Naive thymus-derived CD4-positive, alpha-beta T cell (primary cell): ENCODE results near the gene CYP4B1. TPM values are rescaled to one million over a fixed set of nuclear protein-coding genes. Genes with fewer than 3 reads are reported as not detected.

ENCODE experiments used
- ATAC-seq: fragments of 150-1000 bp; cut with Tn5 transposase; 2 replicates; pipeline ENCODE4 v1.10.0; 2021; ENCODE audit warnings: mild to moderate bottlenecking, moderate library complexity
- CTCF ChIA-PET: fragments of 350-600 bp; sonication (Branson Sonifier 250); formaldehyde crosslinking; loops from one replicate; lab custom pipeline; 2021; ENCODE audit warnings: antibody characterized with exemption; lab: Charles Lee
- POLR2A ChIA-PET: fragments of 350-600 bp; sonication (Branson Sonifier 250); formaldehyde crosslinking; loops from one replicate; lab custom pipeline; 2021; ENCODE audit warnings: antibody characterized with exemption, inconsistent platforms; lab: Charles Lee
- DNase-seq, 9 donors: peaks; one replicate each; pipeline versions ENCODE4 v3.0.0 to v3.0.0-alpha.2; 2020 to 2022; ENCODE audit warnings: mixed read lengths in 1 of 9
- H3K27ac ChIP-seq: one replicate; pipeline ENCODE4 v1.7.0; 2013; ENCODE audit warnings: mild to moderate bottlenecking, low read depth, low read length, moderate library complexity
- H3K27me3 ChIP-seq, 2 donors: one replicate each; pipeline ENCODE4 v1.7.0; 2013; ENCODE audit warnings: low read length in 2 of 2, mild to moderate bottlenecking in 2 of 2, moderate library complexity in 2 of 2; ENCODE audit not compliant: control insufficient read depth in 2 of 2, insufficient read depth in 2 of 2
- H3K36me3 ChIP-seq, 3 experiments: 1 replicate in 2 of 3; 2 replicates in 1 of 3; pipeline ENCODE4 v1.7.0; 2013; ENCODE audit warnings: low read length in 3 of 3, mild to moderate bottlenecking in 3 of 3, moderate library complexity in 1 of 3; ENCODE audit not compliant: insufficient read depth in 3 of 3, control insufficient read depth in 2 of 3
- H3K4me1 ChIP-seq, 2 donors: one replicate each; pipeline ENCODE4 v1.7.0; 2013; ENCODE audit warnings: low read length in 2 of 2, mild to moderate bottlenecking in 2 of 2, moderate library complexity in 1 of 2; ENCODE audit not compliant: control insufficient read depth in 2 of 2, insufficient read depth in 2 of 2
- H3K4me3 ChIP-seq: 2 replicates; pipeline ENCODE4 v1.7.0; 2013; ENCODE audit warnings: mild to moderate bottlenecking, low read length
- H3K9me3 ChIP-seq, 3 experiments: 1 replicate in 2 of 3; 2 replicates in 1 of 3; pipeline ENCODE4 v1.7.0; 2013; ENCODE audit warnings: low read length in 3 of 3; ENCODE audit not compliant: control insufficient read depth in 2 of 3
- H3K27ac Mint-ChIP-seq, 9 donors: one replicate each; pipeline ENCODE4 v1.8.0; 2020 to 2022; ENCODE audit warnings: mixed read lengths in 9 of 9, mild to moderate bottlenecking in 8 of 9, moderate library complexity in 5 of 9, inconsistent platforms in 2 of 9
- H3K27me3 Mint-ChIP-seq, 5 donors: one replicate each; pipeline ENCODE4 v1.8.0; 2021 to 2022; ENCODE audit warnings: mixed read lengths in 5 of 5, mild to moderate bottlenecking in 1 of 5
- H3K36me3 Mint-ChIP-seq, 5 donors: one replicate each; pipeline ENCODE4 v1.8.0; 2020 to 2022; ENCODE audit warnings: mixed read lengths in 5 of 5, mild to moderate bottlenecking in 3 of 5, inconsistent platforms in 1 of 5
- H3K4me1 Mint-ChIP-seq, 7 donors: one replicate each; pipeline ENCODE4 v1.8.0; 2020 to 2022; ENCODE audit warnings: mixed read lengths in 7 of 7, mild to moderate bottlenecking in 3 of 7, inconsistent platforms in 1 of 7
- H3K4me3 Mint-ChIP-seq, 10 donors: one replicate each; pipeline ENCODE4 v1.8.0; 2020 to 2022; ENCODE audit warnings: mild to moderate bottlenecking in 10 of 10, mixed read lengths in 10 of 10, moderate library complexity in 6 of 10, inconsistent platforms in 2 of 10
- H3K9me3 Mint-ChIP-seq, 11 donors: one replicate each; pipeline ENCODE4 v1.8.0; 2020 to 2022; ENCODE audit warnings: mixed read lengths in 11 of 11, mild to moderate bottlenecking in 4 of 11, inconsistent platforms in 1 of 11, moderate library complexity in 1 of 11
- intact Hi-C, 2 donors: fragments of 100-400 bp; cut with micrococcal nuclease; formaldehyde crosslinking; loops; one replicate each; pipeline ENCODE4 v1.15.1; 2023
- polyA plus RNA-seq, 2 donors: library from polyadenylated mRNA; unstranded; fragments of 300-500 nt; fragmentation: Illumina TruSeq; gene quantifications; one replicate each; pipeline ENCODE4 v1.2.3, GENCODE V29; 2021
- total RNA-seq, 6 experiments: library from RNA in 5 of 6; stranded (reverse) in 5 of 6; gene quantifications; 1 replicate in 5 of 6; 2 replicates in 1 of 6; pipeline ENCODE4 v1.2.3 and lab custom pipeline; 2021 to 2026

Gene CYP4B1
- total and polyA plus RNA-seq, 7 experiments from 2014 or later: not detected

DNA sequence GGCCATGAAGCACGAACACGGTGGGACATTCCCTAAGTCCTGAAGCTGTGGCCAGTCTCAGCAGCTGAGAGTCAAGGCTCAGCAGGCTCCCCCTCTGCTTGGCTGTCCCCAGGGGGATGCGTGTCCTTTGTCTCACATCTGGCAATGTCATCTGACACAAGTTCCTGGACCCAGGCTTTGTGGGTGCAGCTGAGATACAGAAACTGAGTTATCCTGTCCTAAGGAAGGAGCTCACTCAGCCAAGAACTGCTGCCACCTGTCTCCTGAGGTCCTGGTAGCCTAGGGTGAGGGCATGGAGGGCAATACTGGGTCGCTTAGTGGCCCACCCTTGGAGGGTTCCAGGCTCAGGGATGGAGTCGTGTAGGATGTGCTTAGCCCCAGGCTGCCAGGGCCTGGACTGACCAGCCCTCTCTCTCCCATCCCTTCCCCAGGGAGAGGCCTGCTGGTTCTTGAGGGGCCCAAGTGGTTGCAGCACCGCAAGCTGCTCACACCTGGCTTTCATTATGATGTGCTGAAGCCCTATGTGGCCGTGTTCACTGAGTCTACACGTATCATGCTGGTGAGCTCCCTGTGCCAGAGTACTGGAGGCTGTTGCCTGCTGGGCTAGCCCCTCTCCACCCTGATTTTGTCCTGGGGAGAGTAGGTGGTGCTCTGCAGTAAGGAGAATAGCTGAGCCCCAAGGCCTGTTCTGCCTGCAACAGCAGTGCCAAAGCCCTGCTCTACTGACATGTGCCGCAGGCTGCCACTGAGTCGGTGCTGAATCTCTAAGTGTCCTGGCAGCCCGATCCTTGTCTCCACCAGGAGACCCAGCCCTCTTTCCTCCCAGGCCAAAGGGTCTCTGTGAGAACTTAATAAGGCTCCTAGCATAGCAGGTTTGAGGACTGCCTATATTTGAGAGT, 13.5 kb downstream of the CYP4B1 start:
- Mint-ChIP-seq H3K4me3 (no peak overlapping the region), H3K27me3 (peaks cover 1 to 7% (median 6%) of the 10 kb centered on the region in 5 donors), H3K9me3 (peaks cover 0 to 12% (median 0%) of the 10 kb centered on the region in 11 donors), H3K4me1 (no peaks in the 10 kb centered on the region), H3K36me3 (no peaks in the 10 kb centered on the region), H3K27ac (no peak overlapping the region)
- Histone ChIP-seq H3K9me3 (no peaks in the 10 kb centered on the region), H3K27me3 (no peaks in the 10 kb centered on the region), H3K4me3 (no peak overlapping the region), H3K4me1 (no peaks in the 10 kb centered on the region), H3K36me3 (no peaks in the 10 kb centered on the region), H3K27ac (no peak overlapping the region)
- ChIA-PET CTCF (no interaction called here), POLR2A (no interaction called here)
- intact Hi-C loops: no loop called here
- ATAC-seq (no peak), DNase-seq (no peak)

DNA sequence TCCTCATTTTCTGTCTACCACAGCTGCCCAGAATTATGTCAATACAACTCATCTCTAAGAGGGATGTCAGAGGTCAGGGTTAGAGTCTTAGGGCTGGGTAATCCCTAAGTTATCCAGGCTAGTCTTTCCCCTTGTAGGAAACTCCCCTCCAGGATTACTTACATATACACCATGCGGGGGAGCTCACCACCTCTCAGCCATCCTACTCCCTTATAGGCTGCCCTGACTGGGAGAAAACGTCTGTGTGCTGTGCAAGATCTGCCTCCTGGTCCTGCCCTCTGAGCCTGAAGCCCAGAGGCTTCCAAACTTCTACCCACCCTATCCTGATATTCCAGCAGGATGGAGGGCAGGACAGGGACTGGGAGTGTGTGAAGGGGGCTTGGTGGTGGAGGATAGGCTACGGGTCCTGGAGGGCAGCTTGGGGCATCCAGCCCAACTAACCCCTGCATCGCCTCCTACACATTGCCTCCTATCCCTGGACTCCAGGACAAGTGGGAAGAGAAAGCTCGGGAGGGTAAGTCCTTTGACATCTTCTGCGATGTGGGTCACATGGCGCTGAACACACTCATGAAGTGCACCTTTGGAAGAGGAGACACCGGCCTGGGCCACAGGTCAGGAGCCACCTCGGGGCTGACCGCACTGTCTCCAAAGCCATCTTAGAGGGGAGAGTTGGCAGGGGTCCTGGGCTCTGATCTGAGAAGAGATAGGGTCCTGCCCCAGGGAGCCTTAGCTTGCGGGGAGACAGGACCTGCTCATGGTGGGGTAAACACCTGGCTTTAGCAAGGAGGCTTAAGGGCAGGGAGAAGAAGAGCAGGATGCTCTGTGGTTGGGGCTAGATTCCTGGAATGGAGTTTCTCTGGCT, 14.4 kb downstream of the CYP4B1 start:
- ChIA-PET POLR2A (no interaction called here), CTCF (no interaction called here)
- Mint-ChIP-seq H3K9me3 (peaks cover 0 to 4% (median 0%) of the 10 kb centered on the region in 11 donors), H3K4me1 (no peaks in the 10 kb centered on the region), H3K27me3 (peaks cover 0 to 6% (median 0%) of the 10 kb centered on the region in 5 donors), H3K4me3 (no peak overlapping the region), H3K27ac (no peak overlapping the region), H3K36me3 (no peaks in the 10 kb centered on the region)
- Histone ChIP-seq H3K9me3 (no peaks in the 10 kb centered on the region), H3K4me1 (no peaks in the 10 kb centered on the region), H3K4me3 (no peak overlapping the region), H3K27ac (no peak overlapping the region), H3K36me3 (no peaks in the 10 kb centered on the region), H3K27me3 (no peaks in the 10 kb centered on the region)
- DNase-seq (no peak), ATAC-seq (no peak)
- intact Hi-C loops: no loop called here

DNA sequence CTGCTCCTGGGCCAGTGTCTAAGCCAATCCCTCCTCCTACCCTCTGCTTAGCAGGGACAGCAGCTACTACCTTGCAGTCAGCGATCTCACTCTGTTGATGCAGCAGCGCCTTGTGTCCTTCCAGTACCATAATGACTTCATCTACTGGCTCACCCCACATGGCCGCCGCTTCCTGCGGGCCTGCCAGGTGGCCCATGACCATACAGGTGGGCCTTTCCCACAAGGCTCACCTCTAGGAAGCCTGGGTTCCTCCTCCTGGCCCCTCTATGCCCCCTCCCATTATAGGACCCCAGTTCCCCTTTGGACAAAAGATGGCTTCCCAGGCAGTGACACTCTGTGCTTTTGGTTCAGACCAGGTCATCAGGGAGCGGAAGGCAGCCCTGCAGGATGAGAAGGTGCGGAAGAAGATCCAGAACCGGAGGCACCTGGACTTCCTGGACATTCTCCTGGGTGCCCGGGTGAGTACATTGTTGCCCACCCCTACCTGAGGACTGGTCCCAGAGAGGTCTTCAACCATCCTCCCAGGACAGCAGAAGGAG, 15.1 kb downstream of the CYP4B1 start:
- ChIA-PET POLR2A (no interaction called here), CTCF (no interaction called here)
- Mint-ChIP-seq H3K27me3 (peaks cover 0 to 6% (median 0%) of the 10 kb centered on the region in 5 donors), H3K9me3 (peaks cover 0 to 4% (median 0%) of the 10 kb centered on the region in 11 donors), H3K36me3 (no peaks in the 10 kb centered on the region), H3K4me3 (no peak overlapping the region), H3K4me1 (no peaks in the 10 kb centered on the region), H3K27ac (no peak overlapping the region)
- H3K27me3 ChIP-seq: no peaks in the 10 kb centered on the region
- intact Hi-C loops: no loop called here
- DNase-seq (no peak), ATAC-seq (no peak)
- no peaks in the 10 kb centered on the region for H3K9me3 ChIP-seq
- no peak overlapping the region for H3K27ac ChIP-seq
- no peak overlapping the region for H3K4me3 ChIP-seq
- H3K4me1 ChIP-seq: no peaks in the 10 kb centered on the region
- H3K36me3 ChIP-seq: no peaks in the 10 kb centered on the region

DNA sequence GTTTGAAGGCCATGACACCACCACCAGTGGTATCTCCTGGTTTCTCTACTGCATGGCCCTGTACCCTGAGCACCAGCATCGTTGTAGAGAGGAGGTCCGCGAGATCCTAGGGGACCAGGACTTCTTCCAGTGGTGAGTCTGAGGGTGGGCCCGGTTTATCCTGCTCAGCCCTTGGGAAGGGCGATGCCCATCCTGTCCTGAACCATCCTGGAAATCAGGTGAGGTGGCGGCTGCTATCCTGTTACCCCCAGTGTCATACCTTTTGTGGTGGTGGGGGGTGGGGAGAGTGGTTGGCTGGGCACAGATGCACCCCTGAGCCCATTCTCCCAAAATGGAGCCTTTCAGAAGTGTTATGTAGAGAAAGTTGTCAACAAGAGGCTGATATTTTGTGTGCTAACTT, 16.3 kb downstream of the CYP4B1 start:
- ChIA-PET CTCF (no interaction called here), POLR2A (no interaction called here)
- Mint-ChIP-seq H3K27me3 (peaks cover 0 to 6% (median 4%) of the 10 kb centered on the region in 5 donors), H3K4me3 (no peak overlapping the region), H3K36me3 (no peaks in the 10 kb centered on the region), H3K27ac (no peak overlapping the region), H3K9me3 (peaks cover 0 to 1% (median 0%) of the 10 kb centered on the region in 11 donors), H3K4me1 (no peaks in the 10 kb centered on the region)
- Histone ChIP-seq H3K27ac (no peak overlapping the region), H3K9me3 (no peaks in the 10 kb centered on the region), H3K4me1 (no peaks in the 10 kb centered on the region), H3K36me3 (no peaks in the 10 kb centered on the region), H3K4me3 (no peak overlapping the region), H3K27me3 (no peaks in the 10 kb centered on the region)
- intact Hi-C loops: no loop called here
- no peak for ATAC-seq
- no peak for DNase-seq

DNA sequence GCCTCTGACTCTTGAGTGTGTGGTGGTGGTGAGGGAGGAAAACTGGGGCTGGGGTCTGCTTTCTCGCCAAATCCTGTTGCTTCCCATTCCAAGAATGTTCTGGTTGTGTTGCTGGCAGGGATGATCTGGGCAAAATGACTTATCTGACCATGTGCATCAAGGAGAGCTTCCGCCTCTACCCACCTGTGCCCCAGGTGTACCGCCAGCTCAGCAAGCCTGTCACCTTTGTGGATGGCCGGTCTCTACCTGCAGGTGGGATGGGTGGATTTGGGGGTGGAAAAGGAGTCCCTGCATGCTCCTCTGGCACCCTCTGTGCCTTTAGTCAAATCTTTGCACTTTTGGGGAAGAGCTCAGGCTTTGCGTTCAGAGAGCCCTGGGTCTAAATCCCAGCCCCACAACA, 18.1 kb downstream of the CYP4B1 start:
- H3K4me1 Mint-ChIP-seq: no peaks in the 10 kb centered on the region
- H3K9me3 ChIP-seq: no peaks in the 10 kb centered on the region
- no peak for DNase-seq
- H3K27ac Mint-ChIP-seq: no peak overlapping the region
- H3K4me3 Mint-ChIP-seq: no peak overlapping the region
- no peaks in the 10 kb centered on the region for H3K27me3 ChIP-seq
- H3K36me3 Mint-ChIP-seq: no peaks in the 10 kb centered on the region
- peaks cover 0 to 8% (median 6%) of the 10 kb centered on the region in 5 donors for H3K27me3 Mint-ChIP-seq
- intact Hi-C loops: no loop called here
- H3K27ac ChIP-seq: no peak overlapping the region
- ChIA-PET POLR2A (no interaction called here), CTCF (no interaction called here)
- no peak for ATAC-seq
- H3K9me3 Mint-ChIP-seq: no peaks in the 10 kb centered on the region
- H3K4me3 ChIP-seq: no peak overlapping the region
- no peaks in the 10 kb centered on the region for H3K36me3 ChIP-seq
- H3K4me1 ChIP-seq: no peaks in the 10 kb centered on the region

DNA sequence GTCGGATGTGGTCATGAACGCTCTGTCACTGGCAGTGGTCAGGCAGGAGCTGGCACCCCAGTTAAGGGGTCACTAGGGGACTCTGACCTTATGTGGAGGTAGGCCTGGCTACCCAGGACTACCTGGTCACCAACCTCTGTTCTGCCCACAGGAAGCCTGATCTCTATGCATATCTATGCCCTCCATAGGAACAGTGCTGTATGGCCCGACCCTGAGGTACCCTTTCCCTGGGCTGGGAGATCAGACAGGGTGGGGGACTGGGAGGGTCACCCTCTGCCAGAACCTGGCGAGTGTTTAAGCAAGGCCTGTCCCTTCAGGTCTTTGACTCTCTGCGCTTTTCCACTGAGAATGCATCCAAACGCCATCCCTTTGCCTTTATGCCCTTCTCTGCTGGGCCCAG, 19.0 kb downstream of the CYP4B1 start:
- H3K4me1 Mint-ChIP-seq: no peaks in the 10 kb centered on the region
- no peak overlapping the region for H3K4me3 Mint-ChIP-seq
- ATAC-seq (no peak), DNase-seq (no peak)
- H3K9me3 Mint-ChIP-seq: peaks cover 0 to 2% (median 0%) of the 10 kb centered on the region in 11 donors
- H3K27ac ChIP-seq: no peak overlapping the region
- peaks cover 0 to 12% (median 8%) of the 10 kb centered on the region in 5 donors for H3K27me3 Mint-ChIP-seq
- intact Hi-C loops: no loop called here
- no peaks in the 10 kb centered on the region for H3K4me1 ChIP-seq
- ChIA-PET POLR2A (no interaction called here), CTCF (no interaction called here)
- no peaks in the 10 kb centered on the region for H3K36me3 Mint-ChIP-seq
- no peaks in the 10 kb centered on the region for H3K9me3 ChIP-seq
- no peaks in the 10 kb centered on the region for H3K27me3 ChIP-seq
- H3K4me3 ChIP-seq: no peak overlapping the region
- H3K36me3 ChIP-seq: no peaks in the 10 kb centered on the region
- H3K27ac Mint-ChIP-seq: no peak overlapping the region
